OCI-LY1 (cell line): Measurements from ENCODE around the gene RAPGEF1.

Experiments used
- CTCF ChIP-seq: fragments of 200-600 bp; sonication (generic), shearing (Covaris generic); IDR thresholded peaks from 2 replicates; pipeline ENCODE4 v1.5.1; 2017; ENCODE audit warnings: mild to moderate bottlenecking, antibody characterized with exemption, low read length, moderate library complexity, mixed read lengths
- EZH2 ChIP-seq: fragments of 200-600 bp; sonication (generic), shearing (Covaris generic); IDR thresholded peaks from 2 replicates; pipeline ENCODE4 v1.8.0; 2017; ENCODE audit warnings: borderline replicate concordance, mixed run types, mild to moderate bottlenecking, antibody characterized with exemption, low read length, moderate library complexity, mixed read lengths

DNA sequence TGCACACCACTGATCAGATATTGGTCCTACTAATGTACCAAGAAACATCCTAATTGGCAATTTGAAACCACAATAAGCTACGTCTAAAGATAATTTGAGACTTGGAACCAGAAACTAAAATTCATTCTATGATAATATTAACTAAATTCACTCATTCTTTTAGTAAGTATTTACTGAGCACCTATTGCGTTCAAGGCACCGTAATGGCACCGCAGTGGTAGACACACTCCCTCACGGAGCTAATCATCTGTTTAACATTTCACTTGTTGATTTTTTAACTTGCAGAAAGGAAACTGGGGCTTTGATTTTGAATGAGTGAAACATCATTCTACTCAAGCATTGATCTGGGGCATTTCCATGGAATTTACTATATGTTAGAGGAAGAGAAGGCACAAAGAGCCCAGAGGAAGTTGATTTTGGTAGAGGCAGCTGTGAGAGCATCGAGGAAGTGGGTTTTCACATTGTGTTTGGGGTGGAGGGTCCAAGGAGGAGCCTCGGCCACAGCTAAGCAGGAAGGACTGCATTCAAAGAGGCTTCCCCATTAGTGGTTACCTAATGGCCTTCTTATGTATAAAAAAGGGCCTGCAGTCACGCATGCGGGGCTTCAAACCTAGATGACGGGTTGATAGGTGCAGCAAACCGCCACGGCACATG is 7.1 kb downstream of the RAPGEF1 start:
- TF ChIP-seq CTCF (no peak), EZH2 (no peak)
